Measurements from ENCODE around the gene SLIT2. TPM values are rescaled to one million over a fixed set of nuclear protein-coding genes. Genes with fewer than 3 reads are reported as not detected.

Gene SLIT2
- total and polyA plus RNA-seq, 2 donors (not counting 1 experiment from before 2014, with no cell fraction given), result not detected

DNA sequence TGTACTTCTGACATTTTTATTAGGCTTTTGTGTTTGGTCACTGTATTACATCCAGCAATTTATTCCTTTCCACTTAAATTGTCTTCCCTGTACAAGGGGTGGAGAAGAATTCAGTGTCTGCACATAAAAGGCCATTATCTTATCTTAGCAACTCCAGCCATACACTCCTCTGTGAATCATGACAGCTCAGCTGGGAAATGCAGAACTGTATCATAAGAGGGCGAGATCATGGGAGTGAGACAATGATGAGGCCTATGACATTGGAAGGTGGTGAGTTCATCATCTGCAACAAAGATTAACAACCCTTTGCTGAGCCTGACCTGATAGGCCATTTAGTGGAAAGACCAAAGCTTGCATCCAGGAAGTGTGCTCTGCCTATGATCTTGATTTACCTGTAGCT is 33.3 kb downstream of the SLIT2 start:
- no CpG with 5 or more reads among the region's 1 CpG for WGBS (ENCODE audit: insufficient coverage)
- no peak for DNase-seq
- Histone ChIP-seq H3K79me2 (ENCODE audit: control insufficient read depth, insufficient read depth, low read length) (no peaks in the 10 kb centered on the region), H3K4me1 (ENCODE audit: control insufficient read depth in 2 of 2, insufficient read depth in 2 of 2, low read length in 2 of 2) (no peaks in the 10 kb centered on the region), H3K4me2 (replicated peaks; ENCODE audit: low read depth, low read length, poor library complexity, severe bottlenecking) (no peak overlapping the region), H3K27me3 (replicated peaks in 1 of 4; ENCODE audit: control extremely low read depth in 1 of 4, control insufficient read depth in 3 of 4, insufficient read depth in 4 of 4, low read length in 3 of 4) (no peaks in the 10 kb centered on the region), H3K36me3 (replicated peaks in 1 of 2; ENCODE audit: control extremely low read depth in 1 of 2, control insufficient read depth in 1 of 2, extremely low read depth in 1 of 2, insufficient read depth in 2 of 2, low read length in 1 of 2) (no peaks in the 10 kb centered on the region), H3K9ac (ENCODE audit: low read length) (no peak overlapping the region), H3K27ac (ENCODE audit: low read length in 2 of 2) (no peak overlapping the region), H3K4me3 (ENCODE audit: control extremely low read depth in 1 of 5, extremely low read depth in 1 of 5, insufficient read depth in 1 of 5, low read depth in 2 of 5, low read length in 4 of 5) (no peak overlapping the region), H2AFZ (ENCODE audit: insufficient read depth, low read depth, low read length, poor library complexity, severe bottlenecking) (no peak overlapping the region), H3K9me3 (ENCODE audit: control extremely low read depth in 1 of 3, control insufficient read depth in 2 of 3, insufficient read depth in 1 of 3, low read length in 2 of 3) (no peaks in the 10 kb centered on the region), H4K20me1 (ENCODE audit: control insufficient read depth, insufficient read depth, low read length, poor library complexity, severe bottlenecking) (no peaks in the 10 kb centered on the region)
- no peaks in the 10 kb centered on the region for H3K4me1 Mint-ChIP-seq
- TF ChIP-seq, protein P1, sequence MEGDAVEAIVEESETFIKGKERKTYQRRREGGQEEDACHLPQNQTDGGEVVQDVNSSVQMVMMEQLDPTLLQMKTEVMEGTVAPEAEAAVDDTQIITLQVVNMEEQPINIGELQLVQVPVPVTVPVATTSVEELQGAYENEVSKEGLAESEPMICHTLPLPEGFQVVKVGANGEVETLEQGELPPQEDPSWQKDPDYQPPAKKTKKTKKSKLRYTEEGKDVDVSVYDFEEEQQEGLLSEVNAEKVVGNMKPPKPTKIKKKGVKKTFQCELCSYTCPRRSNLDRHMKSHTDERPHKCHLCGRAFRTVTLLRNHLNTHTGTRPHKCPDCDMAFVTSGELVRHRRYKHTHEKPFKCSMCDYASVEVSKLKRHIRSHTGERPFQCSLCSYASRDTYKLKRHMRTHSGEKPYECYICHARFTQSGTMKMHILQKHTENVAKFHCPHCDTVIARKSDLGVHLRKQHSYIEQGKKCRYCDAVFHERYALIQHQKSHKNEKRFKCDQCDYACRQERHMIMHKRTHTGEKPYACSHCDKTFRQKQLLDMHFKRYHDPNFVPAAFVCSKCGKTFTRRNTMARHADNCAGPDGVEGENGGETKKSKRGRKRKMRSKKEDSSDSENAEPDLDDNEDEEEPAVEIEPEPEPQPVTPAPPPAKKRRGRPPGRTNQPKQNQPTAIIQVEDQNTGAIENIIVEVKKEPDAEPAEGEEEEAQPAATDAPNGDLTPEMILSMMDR (IDR thresholded peaks at IDR 0.05), result no peak
- CTCF ChIA-PET, result no interaction called here
- H3K27me3 Mint-ChIP-seq, result no peaks in the 10 kb centered on the region
- intact Hi-C loops (cut with micrococcal nuclease), result no loop called here
- no peak overlapping the region for H3K4me3 Mint-ChIP-seq
- POLR2A ChIA-PET, result no interaction called here
- no peaks in the 10 kb centered on the region for H3K9me3 Mint-ChIP-seq (ENCODE audit: insufficient read depth)
- H3K27ac Mint-ChIP-seq, result no peak overlapping the region
- ATAC-seq (ENCODE audit: low read depth), result no peak

DNA sequence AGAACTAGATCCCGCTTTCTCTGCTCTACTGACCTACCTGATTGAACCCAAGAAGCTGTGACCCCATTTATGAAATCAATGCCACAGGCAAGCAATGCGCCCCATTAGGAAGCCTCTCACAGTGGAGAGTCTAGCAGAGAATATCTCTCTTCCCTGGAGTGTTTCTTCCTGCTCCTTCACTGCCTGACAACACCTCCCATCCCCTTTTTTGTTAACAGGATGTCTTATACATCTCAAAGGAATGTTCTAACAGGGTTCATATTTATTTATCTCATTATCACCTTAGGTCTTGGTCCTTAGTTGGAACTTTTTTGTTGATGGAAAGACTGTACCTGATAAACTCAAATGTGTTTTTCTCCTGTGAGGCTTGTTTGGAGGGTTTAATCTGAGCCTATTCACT is 35.5 kb downstream of the SLIT2 start:
- Mint-ChIP-seq H3K27ac (no peak overlapping the region), H3K4me3 (no peak overlapping the region), H3K4me1 (no peaks in the 10 kb centered on the region), H3K9me3 (ENCODE audit: insufficient read depth) (no peaks in the 10 kb centered on the region), H3K27me3 (no peaks in the 10 kb centered on the region)
- H4K20me1 ChIP-seq (ENCODE audit: control insufficient read depth, insufficient read depth, low read length, poor library complexity, severe bottlenecking), result no peaks in the 10 kb centered on the region
- H3K79me2 ChIP-seq (ENCODE audit: control insufficient read depth, insufficient read depth, low read length), result no peaks in the 10 kb centered on the region
- ATAC-seq (ENCODE audit: low read depth) (no peak), DNase-seq (no peak)
- intact Hi-C loops (cut with micrococcal nuclease), result no loop called here
- H3K36me3 ChIP-seq (replicated peaks in 1 of 2; ENCODE audit: control extremely low read depth in 1 of 2, control insufficient read depth in 1 of 2, extremely low read depth in 1 of 2, insufficient read depth in 2 of 2, low read length in 1 of 2), result no peaks in the 10 kb centered on the region
- no peaks in the 10 kb centered on the region for H3K9me3 ChIP-seq (ENCODE audit: control extremely low read depth in 1 of 3, control insufficient read depth in 2 of 3, insufficient read depth in 1 of 3, low read length in 2 of 3)
- no peak overlapping the region for H2AFZ ChIP-seq (ENCODE audit: insufficient read depth, low read depth, low read length, poor library complexity, severe bottlenecking)
- CTCF ChIA-PET, result no interaction called here
- no peaks in the 10 kb centered on the region for H3K27me3 ChIP-seq (replicated peaks in 1 of 4; ENCODE audit: control extremely low read depth in 1 of 4, control insufficient read depth in 3 of 4, insufficient read depth in 4 of 4, low read length in 3 of 4)
- H3K4me3 ChIP-seq (ENCODE audit: control extremely low read depth in 1 of 5, extremely low read depth in 1 of 5, insufficient read depth in 1 of 5, low read depth in 2 of 5, low read length in 4 of 5), result no peak overlapping the region
- POLR2A ChIA-PET, result no interaction called here
- no peak overlapping the region for H3K27ac ChIP-seq (ENCODE audit: low read length in 2 of 2)
- no peak overlapping the region for H3K9ac ChIP-seq (ENCODE audit: low read length)
- 87% methylated on average over 2 of the region's 2 CpGs for WGBS (ENCODE audit: insufficient coverage)
- no peak overlapping the region for H3K4me2 ChIP-seq (replicated peaks; ENCODE audit: low read depth, low read length, poor library complexity, severe bottlenecking)
- TF ChIP-seq EZH2 (IDR thresholded peaks at IDR 0.05; ENCODE audit: borderline replicate concordance, insufficient read depth, low read depth, low read length, poor library complexity, severe bottlenecking), result no peak
- TF ChIP-seq, protein P1 (IDR thresholded peaks at IDR 0.05), result no peak
- H3K4me1 ChIP-seq (ENCODE audit: control insufficient read depth in 2 of 2, insufficient read depth in 2 of 2, low read length in 2 of 2), result no peaks in the 10 kb centered on the region

Measured in B cell (primary cell).